Regular cardiac myocyte (primary cell): Measurements from ENCODE around the gene TIGIT. TPM values are rescaled to one million over a fixed set of nuclear protein-coding genes. Genes with fewer than 3 reads are reported as not detected.

Source experiments
- total RNA-seq: library from RNA; depleted of rRNA; stranded (reverse); fragments of >200 nt; gene quantifications from 2 replicates; pipeline ENCODE4 v1.2.3, GENCODE V29; 2014

The TIGIT gene
- under 0.01 TPM in 2 replicates for total RNA-seq

GRCh38 chr3:114293838-114294535 is at the start of gene TIGIT:
Gene TIGIT (plus strand): TSS chr3:114294028. CDS start chr3:114294062, 34 bp downstream.

Other genes with a start within 250 kb of the TIGIT start
- gene CCDC191, start 237.5 kb upstream of the TIGIT start, total RNA-seq, result 1.3 and 2.0 TPM in 2 replicates
- 13.2 and 24.5 TPM in 2 replicates for gene QTRT2, start 237.3 kb upstream of the TIGIT start, total RNA-seq
- not detected in 2 replicates for gene DRD3, start 115.0 kb upstream of the TIGIT start, total RNA-seq
- gene ZNF80, start 56.5 kb upstream of the TIGIT start, total RNA-seq, result not detected in 2 replicates